Vagina (tissue), 2 donors: ENCODE measurements around the gene PNMA8A. TPM values are rescaled to one million over a fixed set of nuclear protein-coding genes. Genes with fewer than 3 reads are reported as not detected.

Experiments
- DNase-seq, 2 donors: peaks; one replicate each; pipeline ENCODE4 v3.0.0-alpha.2; 2017; ENCODE audit errors: extremely low spot score in 2 of 2
- H3K27ac ChIP-seq: fragments of 200-600 bp; sonication (generic); one replicate; pipeline ENCODE4 v1.5.1; 2019
- H3K27me3 ChIP-seq: fragments of 200-600 bp; sonication (generic); one replicate; pipeline ENCODE4 v1.5.1; 2019
- H3K36me3 ChIP-seq, 2 donors: fragments of 200-600 bp; sonication (generic); one replicate each; pipeline ENCODE4 v1.5.1; 2017 to 2019
- H3K4me1 ChIP-seq: fragments of 200-600 bp; sonication (generic); one replicate; pipeline ENCODE4 v1.5.1; 2019
- H3K4me3 ChIP-seq, 2 donors: fragments of 200-600 bp; sonication (generic); 1 replicate in 1 of 2; 2 replicates in 1 of 2; pipeline ENCODE4 v1.5.1; 2016 to 2019
- H3K9me3 ChIP-seq: fragments of 200-600 bp; sonication (generic); one replicate; pipeline ENCODE4 v1.5.1; 2019
- POLR2A ChIP-seq, 2 donors: fragments of 450-650 bp; IDR thresholded peaks; one replicate each; pipeline ENCODE4 v1.6.1; 2017; ENCODE audit warnings: antibody characterized with exemption in 2 of 2, mild to moderate bottlenecking in 2 of 2, moderate library complexity in 2 of 2
- POLR2AphosphoS5 ChIP-seq, 2 donors: sonication (generic); formaldehyde crosslinking; IDR thresholded peaks; one replicate each; pipeline ENCODE4 v1.9.0; 2017; ENCODE audit warnings: antibody characterized with exemption in 2 of 2, mild to moderate bottlenecking in 2 of 2, low read depth in 1 of 2; ENCODE audit not compliant: insufficient read depth in 1 of 2
- intact Hi-C: fragments of 100-400 bp; cut with DNase I; formaldehyde crosslinking; loops from one replicate; pipeline ENCODE4 v1.15.1; 2023
- total RNA-seq: library from RNA; depleted of rRNA; stranded (reverse); fragments of >200 nt; gene quantifications from one replicate; pipeline ENCODE4 v1.2.3, GENCODE V29; 2016
- TF ChIP-seq, protein P1 (sequence below), 3 experiments: fragments of 450-650 bp in 2 of 3; fragments of 200-600 bp in 1 of 3; sonication (generic) in 1 of 3; IDR thresholded peaks; one replicate each; pipeline ENCODE4 v1.5.1; 2017 to 2019; ENCODE audit warnings: antibody characterized with exemption in 3 of 3, mild to moderate bottlenecking in 2 of 3, moderate library complexity in 2 of 3

Gene PNMA8A
- total RNA-seq, 1 donor from 2014 or later = 1.5 TPM

DNA sequence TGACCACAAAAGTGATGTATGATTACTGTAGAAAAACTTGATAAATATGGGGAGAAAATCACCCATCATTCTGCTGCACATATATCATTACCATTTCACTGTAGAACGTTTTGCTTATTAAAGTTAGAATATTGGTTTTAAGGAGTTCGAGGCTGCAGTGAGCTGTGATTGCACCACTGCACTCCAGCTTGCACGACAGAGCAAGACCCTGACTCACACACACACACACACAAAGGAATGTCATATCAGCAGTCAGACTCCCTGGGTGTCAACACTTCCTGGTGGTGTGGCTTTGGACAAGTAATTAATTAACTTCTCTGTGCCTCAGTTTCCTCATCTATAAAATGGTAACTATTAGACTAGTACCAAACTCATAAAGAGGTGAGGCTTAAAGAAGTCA, 11.3 kb upstream of the PNMA8A start:
- DNase-seq = no peak
- H3K27me3 ChIP-seq = no peaks in the 10 kb centered on the region
- no peaks in the 10 kb centered on the region for H3K36me3 ChIP-seq
- H3K4me3 ChIP-seq = no peak overlapping the region
- no peaks in the 10 kb centered on the region for H3K9me3 ChIP-seq
- TF ChIP-seq, protein P1, sequence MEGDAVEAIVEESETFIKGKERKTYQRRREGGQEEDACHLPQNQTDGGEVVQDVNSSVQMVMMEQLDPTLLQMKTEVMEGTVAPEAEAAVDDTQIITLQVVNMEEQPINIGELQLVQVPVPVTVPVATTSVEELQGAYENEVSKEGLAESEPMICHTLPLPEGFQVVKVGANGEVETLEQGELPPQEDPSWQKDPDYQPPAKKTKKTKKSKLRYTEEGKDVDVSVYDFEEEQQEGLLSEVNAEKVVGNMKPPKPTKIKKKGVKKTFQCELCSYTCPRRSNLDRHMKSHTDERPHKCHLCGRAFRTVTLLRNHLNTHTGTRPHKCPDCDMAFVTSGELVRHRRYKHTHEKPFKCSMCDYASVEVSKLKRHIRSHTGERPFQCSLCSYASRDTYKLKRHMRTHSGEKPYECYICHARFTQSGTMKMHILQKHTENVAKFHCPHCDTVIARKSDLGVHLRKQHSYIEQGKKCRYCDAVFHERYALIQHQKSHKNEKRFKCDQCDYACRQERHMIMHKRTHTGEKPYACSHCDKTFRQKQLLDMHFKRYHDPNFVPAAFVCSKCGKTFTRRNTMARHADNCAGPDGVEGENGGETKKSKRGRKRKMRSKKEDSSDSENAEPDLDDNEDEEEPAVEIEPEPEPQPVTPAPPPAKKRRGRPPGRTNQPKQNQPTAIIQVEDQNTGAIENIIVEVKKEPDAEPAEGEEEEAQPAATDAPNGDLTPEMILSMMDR (IDR thresholded peaks at IDR 0.05) = no peak
- TF ChIP-seq POLR2A (IDR thresholded peaks at IDR 0.05) (no peak), POLR2AphosphoS5 (IDR thresholded peaks at IDR 0.05; ENCODE audit: insufficient read depth in 1 of 2, low read depth in 1 of 2) (no peak)
- intact Hi-C loops = loop anchor here (5.0 kb wide), 1 partner anchor 195 kb away; no protein-coding TSS in a partner anchor
- H3K4me1 ChIP-seq = peaks cover 12% of the 10 kb centered on the region
- peak overlapping the region; percentile 51 for H3K27ac ChIP-seq

DNA sequence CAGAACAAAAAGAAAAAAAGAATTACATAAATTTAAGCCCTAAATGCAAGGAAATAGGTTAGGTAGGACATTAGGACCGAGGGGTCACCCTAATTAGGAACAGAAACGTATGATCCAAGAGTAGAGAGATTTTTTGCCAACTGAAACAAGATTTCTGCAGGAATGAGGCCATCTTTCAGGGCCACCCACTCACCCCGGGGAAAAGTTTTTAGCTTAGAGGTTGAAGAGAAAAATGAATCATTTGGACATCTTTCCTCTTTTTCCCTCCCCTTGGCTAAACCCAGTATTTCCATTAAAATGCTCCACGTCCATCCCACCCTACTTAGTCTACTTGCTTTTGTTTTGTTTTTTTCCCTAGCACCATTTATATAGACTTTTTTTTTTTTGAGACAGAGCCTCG, 10.6 kb upstream of the PNMA8A start:
- H3K27me3 ChIP-seq = no peaks in the 10 kb centered on the region
- H3K4me1 ChIP-seq = peaks cover 5% of the 10 kb centered on the region
- TF ChIP-seq POLR2AphosphoS5 (IDR thresholded peaks at IDR 0.05; ENCODE audit: insufficient read depth in 1 of 2, low read depth in 1 of 2) (no peak), POLR2A (IDR thresholded peaks at IDR 0.05) (no peak)
- TF ChIP-seq, protein P1 (IDR thresholded peaks at IDR 0.05) = no peak
- H3K4me3 ChIP-seq = no peak overlapping the region
- no peaks in the 10 kb centered on the region for H3K9me3 ChIP-seq
- intact Hi-C loops = loop anchor here (1.0 to 5.0 kb wide), 2 partner anchors 71 to 195 kb away; no protein-coding TSS in a partner anchor
- no peak for DNase-seq
- peak overlapping the region; percentile 68 for H3K27ac ChIP-seq
- H3K36me3 ChIP-seq = no peaks in the 10 kb centered on the region

DNA sequence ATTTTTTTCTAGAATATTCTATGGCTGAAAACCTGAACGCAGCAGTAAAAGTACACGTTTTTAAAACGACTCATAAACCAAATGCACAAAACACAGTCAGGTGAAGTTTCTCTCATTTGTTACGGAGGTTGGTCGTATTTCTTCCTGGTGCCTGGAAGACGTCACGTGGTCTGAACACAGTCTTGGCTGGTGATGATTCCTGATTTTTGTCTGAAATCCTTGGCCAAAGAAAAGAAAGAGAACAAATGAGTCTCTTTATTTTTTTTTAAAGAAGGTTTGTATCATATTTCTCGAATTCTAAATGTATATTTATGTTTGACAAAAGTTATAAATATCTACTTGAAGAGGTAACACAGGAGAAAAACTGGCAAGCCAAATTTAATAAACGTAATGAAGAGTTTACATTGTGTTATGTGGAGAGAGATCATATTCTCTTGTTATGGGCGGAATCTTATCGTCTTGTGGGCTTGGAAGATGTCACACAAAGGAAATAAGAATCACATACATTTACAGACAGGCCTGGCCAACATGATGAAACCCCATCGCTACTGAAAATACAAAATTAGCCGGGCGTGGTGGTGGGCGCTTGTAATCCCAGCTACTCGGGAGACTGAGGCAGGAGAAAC, 10.0 kb upstream of the PNMA8A start:
- peaks cover 5% of the 10 kb centered on the region for H3K4me1 ChIP-seq
- no peaks in the 10 kb centered on the region for H3K27me3 ChIP-seq
- H3K27ac ChIP-seq = peak overlapping the region; percentile 68
- H3K4me3 ChIP-seq = no peak overlapping the region
- intact Hi-C loops = loop anchor here (1.0 to 5.0 kb wide), 2 partner anchors 70 to 196 kb away; no protein-coding TSS in a partner anchor
- H3K9me3 ChIP-seq = no peaks in the 10 kb centered on the region
- no peaks in the 10 kb centered on the region for H3K36me3 ChIP-seq
- TF ChIP-seq POLR2AphosphoS5 (IDR thresholded peaks at IDR 0.05; ENCODE audit: insufficient read depth in 1 of 2, low read depth in 1 of 2) (no peak), POLR2A (IDR thresholded peaks at IDR 0.05) (no peak)
- TF ChIP-seq, protein P1 (IDR thresholded peaks at IDR 0.05) = no peak
- no peak for DNase-seq

DNA sequence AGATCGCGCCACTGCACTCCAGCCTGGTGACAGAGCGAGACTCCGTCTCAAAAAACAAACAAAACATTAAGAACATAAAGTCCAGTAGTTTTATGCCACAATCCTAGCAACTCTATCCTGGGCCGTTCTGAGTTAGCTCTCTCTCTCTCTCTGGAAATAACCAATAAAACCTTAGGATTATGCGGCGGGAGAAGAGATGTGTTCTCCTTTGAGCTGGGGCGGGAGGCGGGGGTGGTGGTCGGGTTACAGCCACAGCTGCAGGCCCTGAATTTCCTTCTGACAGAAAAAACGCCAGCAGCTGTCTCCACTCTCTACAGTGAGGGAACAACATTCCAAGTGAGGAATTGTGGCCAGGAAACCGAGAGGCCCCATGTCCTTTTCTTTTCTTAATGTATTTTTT, 9.1 kb upstream of the PNMA8A start:
- H3K27ac ChIP-seq = peak overlapping the region; percentile 68

More for the DNA sequence above, 9.1 kb upstream of the PNMA8A start:
- Histone ChIP-seq H3K27me3 (no peaks in the 10 kb centered on the region), H3K36me3 (no peaks in the 10 kb centered on the region), H3K4me1 (peaks cover 5% of the 10 kb centered on the region), H3K9me3 (no peaks in the 10 kb centered on the region), H3K4me3 (no peak overlapping the region)
- intact Hi-C loops = loop anchor here (5.0 kb wide), 1 partner anchor 197 kb away; no protein-coding TSS in a partner anchor
- no peak for DNase-seq
- TF ChIP-seq, protein P1 (IDR thresholded peaks at IDR 0.05) = no peak
- TF ChIP-seq POLR2AphosphoS5 (IDR thresholded peaks at IDR 0.05; ENCODE audit: insufficient read depth in 1 of 2, low read depth in 1 of 2) (no peak), POLR2A (IDR thresholded peaks at IDR 0.05) (no peak)
